IMR-90 (cell line): ENCODE results near the gene CPB2. TPM values are rescaled to one million over a fixed set of nuclear protein-coding genes. Genes with fewer than 3 reads are reported as not detected.

Source experiments
- ATAC-seq: fragments of 200-7000 bp; cut with Tn5 transposase; 2 replicates; pipeline ENCODE4 v1.9.1; 2020; ENCODE audit warnings: low read depth, mild to moderate bottlenecking, moderate library complexity
- BruUV-seq: library from RNA; stranded (reverse); fragments of 400-500 nt; replicated peaks from 2 replicates; lab custom pipeline; 2021; lab: Mats Ljungman, UMichigan
- CTCF ChIA-PET: fragments of 300-600 bp; formaldehyde crosslinking; extraction: SDS; loops from one replicate; lab custom pipeline; 2021; ENCODE audit warnings: antibody characterized with exemption; lab: Yijun Ruan, JAX
- POLR2A ChIA-PET: fragments of 300-600 bp; sonication (Branson Sonifier 250); formaldehyde crosslinking; loops from one replicate; lab custom pipeline; 2022; ENCODE audit warnings: antibody characterized with exemption; ENCODE audit not compliant: unreplicated experiment; lab: Charles Lee
- DNase-seq: peaks from one replicate; pipeline ENCODE4 v3.0.0; 2013
- H2AFZ ChIP-seq: replicated peaks from 2 replicates; pipeline ENCODE3; 2013; ENCODE audit warnings: low read length, mild to moderate bottlenecking; ENCODE audit not compliant: poor library complexity
- H2AK5ac ChIP-seq: 2 replicates; pipeline ENCODE4 v1.6.1; 2013; ENCODE audit warnings: low read depth, low read length, inconsistent platforms
- H2AK9ac ChIP-seq: replicated peaks from 2 replicates; pipeline ENCODE3; 2013; ENCODE audit warnings: mild to moderate bottlenecking, low read depth, low read length, moderate library complexity; ENCODE audit not compliant: poor library complexity
- H2BK120ac ChIP-seq: 2 replicates; pipeline ENCODE4 v1.6.1; 2013; ENCODE audit warnings: low read depth, low read length, inconsistent platforms
- H2BK15ac ChIP-seq: 3 replicates; pipeline ENCODE4 v1.6.1; 2013; ENCODE audit warnings: low read depth, low read length, inconsistent platforms
- H2BK20ac ChIP-seq: 2 replicates; pipeline ENCODE4 v1.6.1; 2013; ENCODE audit warnings: low read depth, mild to moderate bottlenecking, inconsistent platforms, low read length, moderate library complexity
- H2BK5ac ChIP-seq: 2 replicates; pipeline ENCODE4 v1.6.1; 2013; ENCODE audit warnings: mild to moderate bottlenecking, low read depth, low read length, inconsistent platforms; ENCODE audit not compliant: poor library complexity, severe bottlenecking
- H3K14ac ChIP-seq: replicated peaks from 2 replicates; pipeline ENCODE4 v1.6.1; 2013; ENCODE audit warnings: low read depth, low read length, inconsistent platforms
- H3K18ac ChIP-seq: 2 replicates; pipeline ENCODE4 v1.6.1; 2013; ENCODE audit warnings: low read depth, low read length, control low read depth
- H3K23ac ChIP-seq: 2 replicates; pipeline ENCODE4 v1.6.1; 2013; ENCODE audit warnings: low read depth, low read length, inconsistent platforms
- H3K27ac ChIP-seq: 2 replicates; pipeline ENCODE4 v1.5.1; 2013; ENCODE audit warnings: mild to moderate bottlenecking, control low read depth, low read length; ENCODE audit not compliant: insufficient read depth
- H3K27me3 ChIP-seq: 2 replicates; pipeline ENCODE4 v1.6.1; 2013; ENCODE audit warnings: low read length; ENCODE audit not compliant: control insufficient read depth, insufficient read depth
- H3K36me3 ChIP-seq: 2 replicates; pipeline ENCODE4 v1.6.1; 2013; ENCODE audit warnings: low read length, mixed read lengths; ENCODE audit not compliant: control insufficient read depth, insufficient read depth
- H3K4ac ChIP-seq: 2 replicates; pipeline ENCODE4 v1.6.1; 2013; ENCODE audit warnings: low read depth, low read length, inconsistent platforms
- H3K4me1 ChIP-seq: 2 replicates; pipeline ENCODE4 v1.6.1; 2013; ENCODE audit warnings: low read length, mixed read lengths; ENCODE audit not compliant: control insufficient read depth, insufficient read depth
- H3K4me2 ChIP-seq: 2 replicates; pipeline ENCODE4 v1.6.1; 2013; ENCODE audit warnings: low read depth, mild to moderate bottlenecking, control low read depth, low read length, moderate library complexity
- H3K4me3 ChIP-seq: 2 replicates; pipeline ENCODE4 v1.5.1; 2013; ENCODE audit warnings: low read depth, mild to moderate bottlenecking, control low read depth, low read length, moderate library complexity; ENCODE audit not compliant: insufficient read depth
- H3K56ac ChIP-seq: 2 replicates; pipeline ENCODE4 v1.6.1; 2013; ENCODE audit warnings: low read length, inconsistent platforms; ENCODE audit not compliant: insufficient read depth; ENCODE audit errors: extremely low read depth
- H3K79me1 ChIP-seq, 2 experiments: 2 replicates each; pipeline ENCODE4 v1.6.1; 2013; ENCODE audit warnings: low read length in 2 of 2, inconsistent platforms in 1 of 2, low read depth in 1 of 2
- H3K9ac ChIP-seq: 2 replicates; pipeline ENCODE4 v1.6.1; 2013; ENCODE audit warnings: low read depth, low read length, control low read depth
- H3K9me1 ChIP-seq: 2 replicates; pipeline ENCODE4 v1.6.1; 2013; ENCODE audit warnings: low read length, inconsistent platforms; ENCODE audit not compliant: insufficient read depth
- H3K9me3 ChIP-seq: 2 replicates; pipeline ENCODE4 v1.6.1; 2013; ENCODE audit warnings: low read length; ENCODE audit not compliant: control insufficient read depth, insufficient read depth
- H4K20me1 ChIP-seq: 2 replicates; pipeline ENCODE4 v1.6.1; 2013; ENCODE audit warnings: low read length, inconsistent platforms; ENCODE audit not compliant: insufficient read depth
- H4K5ac ChIP-seq: 2 replicates; pipeline ENCODE4 v1.6.1; 2013; ENCODE audit warnings: mild to moderate bottlenecking, low read depth, low read length, control low read depth
- H4K8ac ChIP-seq, 2 experiments: 2 replicates each; pipeline ENCODE4 v1.6.1; 2013; ENCODE audit warnings: low read depth in 2 of 2, low read length in 2 of 2, control low read depth in 1 of 2, inconsistent platforms in 1 of 2
- H4K91ac ChIP-seq: 2 replicates; pipeline ENCODE4 v1.6.1; 2013; ENCODE audit warnings: low read depth, low read length, inconsistent platforms; ENCODE audit not compliant: insufficient read depth
- CHD1 ChIP-seq: IDR thresholded peaks from 2 replicates; pipeline ENCODE4 v1.6.1; 2012; ENCODE audit warnings: low read depth, low read length, improper control_type of control experiment
- CTCF ChIP-seq: conservative IDR thresholded peaks from 2 replicates; pipeline ENCODE4 v1.5.1; 2012; ENCODE audit warnings: mild to moderate bottlenecking, low read depth, low read length, improper control_type of control experiment
- ELK1 ChIP-seq: fragments of 150-350 bp; IDR thresholded peaks from 2 replicates; pipeline ENCODE4 v1.6.1; 2016; ENCODE audit warnings: low read depth, mild to moderate bottlenecking, low read length, moderate library complexity, borderline replicate concordance
- MAFK ChIP-seq: IDR thresholded peaks from 2 replicates; pipeline ENCODE4 v1.6.1; 2012; ENCODE audit warnings: low read depth, low read length, improper control_type of control experiment
- RCOR1 ChIP-seq: IDR thresholded peaks from 2 replicates; pipeline ENCODE4 v1.6.1; 2012; ENCODE audit warnings: mild to moderate bottlenecking, low read length, improper control_type of control experiment; ENCODE audit not compliant: insufficient replicate concordance
- USF2 ChIP-seq: fragments of 150-350 bp; IDR thresholded peaks from 2 replicates; pipeline ENCODE4 v1.6.1; 2017; ENCODE audit warnings: mild to moderate bottlenecking, antibody characterized with exemption, low read length, low read depth
- WGBS, 2 experiments: methylation state at CpG; one replicate each; pipeline versions ENCODE4 v1.1.5 to v1.1.7; 2013; ENCODE audit warnings: missing lambda C conversion rate in 2 of 2; ENCODE audit not compliant: insufficient read length in 1 of 2; ENCODE audit errors: extremely low coverage in 2 of 2; 5-methylcytosine and 5-hydroxymethylcytosine counted together
- dilution Hi-C: fragments of 300-500 bp; cut with HindIII; formaldehyde crosslinking; loops from one replicate; pipeline ENCODE4 v1.14.3; 2018; ENCODE audit warnings: low sequenced_read_pairs; ENCODE audit not compliant: unreplicated experiment
- in situ Hi-C: fragments of 300-500 bp; cut with MboI; formaldehyde crosslinking; loops from 3 replicates; pipeline ENCODE4 v1.14.3; 2019; ENCODE audit warnings: low sequenced_read_pairs, inconsistent platforms, mixed read lengths
- intact Hi-C: fragments of 100-400 bp; cut with micrococcal nuclease; formaldehyde crosslinking; loops from 2 replicates; pipeline ENCODE4 v1.10.0; 2022
- polyA plus RNA-seq, 3 experiments: library from polyadenylated mRNA; depleted of rRNA; stranded (reverse); fragments of >200 nt; gene quantifications; 2 replicates each; pipeline ENCODE4 v1.2.3, GENCODE V29; 2012; ENCODE audit warnings: low replicate concordance in 1 of 3
- total RNA-seq: library from RNA; depleted of rRNA; stranded (reverse); fragments of >200 nt; gene quantifications from 2 replicates; pipeline ENCODE4 v1.2.3, GENCODE V29; 2012

Gene CPB2
- total and polyA plus RNA-seq, 2 of the 4 experiments (the other 2 are of a cell fraction) = not detected

- Histone ChIP-seq H3K18ac (no peak overlapping the region), H3K9ac (no peak overlapping the region), H3K9me3 (no peaks in the 10 kb centered on the region), H2BK15ac (no peak overlapping the region), H4K20me1 (no peaks in the 10 kb centered on the region), H3K27ac (no peak overlapping the region), H2BK20ac (no peak overlapping the region), H2AFZ (no peak overlapping the region), H3K4me3 (no peak overlapping the region), H2BK5ac (no peak overlapping the region), H2BK120ac (no peak overlapping the region), H2AK9ac (no peak overlapping the region), H3K27me3 (no peaks in the 10 kb centered on the region), H4K91ac (no peak overlapping the region), H2AK5ac (no peak overlapping the region), H4K8ac (no peak overlapping the region), H3K14ac (no peak overlapping the region), H3K4me1 (no peaks in the 10 kb centered on the region), H3K4me2 (no peak overlapping the region), H3K4ac (no peak overlapping the region), H3K23ac (no peak overlapping the region), H3K36me3 (no peaks in the 10 kb centered on the region), H3K56ac (no peak overlapping the region), H4K5ac (no peak overlapping the region), H3K79me1 (no peaks in the 10 kb centered on the region), H3K9me1 (no peaks in the 10 kb centered on the region)
- no CpG with 5 or more reads among the region's 2 CpGs for WGBS, 2 experiments
- intact Hi-C loops = no loop called here
- ATAC-seq (no peak), DNase-seq (no peak)
- in situ Hi-C loops = no loop called here
- dilution Hi-C loops = no loop called here
- BruUV-seq = no TSS peak
- ChIA-PET CTCF (no interaction called here), POLR2A (interaction anchor here (0.8 kb wide), 1 partner anchor 23 kb away, joined by 14 read pairs; no protein-coding TSS in a partner anchor)
- TF ChIP-seq ELK1 = no peak
- TF ChIP-seq RCOR1 = no peak
- no peak for TF ChIP-seq USF2
- no peak for TF ChIP-seq CTCF
- peak; percentile 69 for TF ChIP-seq MAFK
- TF ChIP-seq CHD1 = no peak
These were observed 25.1 kb downstream of the CPB2 start for GRCh38 chr13:46079770-46080169.
